Measurements from ENCODE around the gene ELP1.
"Not testable (repeated sequence)": the region's sequence is repeated elsewhere in the genome, so short reads cannot be mapped to it uniquely, and the experiment has no call there.

Gene ELP1

GRCh38 chr9:108933718-108934322 lies at the start of gene ELP1:
Gene ELP1 (minus strand): TSS chr9:108934124. CDS start chr9:108931146, 2,978 bp downstream.
- H3K27me3 ChIP-seq = no peaks in the 10 kb centered on the region
- peaks cover 22 to 29% (median 25%) of the 10 kb centered on the region in 10 experiments for H3K4me1 ChIP-seq
- peak within 1 kb of the TSS; percentile 78 to 90 (median 89) for H3K9ac ChIP-seq
- TF ChIP-seq Cebpa-rat (IDR thresholded peaks at IDR 0.05) = no peak
- H3K36me3 ChIP-seq = peaks cover 16 to 45% (median 34%) of the 10 kb centered on the region in 11 experiments
- peak within 1 kb of the TSS; percentile 77 to 91 (median 82) for H3K27ac ChIP-seq
- H4K20me1 ChIP-seq = peaks cover 0 to 13% (median 0%) of the 10 kb centered on the region in 11 experiments; a peak in 3 of 22 replicates
- H3K4me2 ChIP-seq = peak within 1 kb of the TSS; percentile 88 to 97 (median 92)
- no peaks in the 10 kb centered on the region for H3K9me3 ChIP-seq (replicated peaks in 1 of 11)
- peak within 1 kb of the TSS; percentile 71 to 97 (median 86) for H3K4me3 ChIP-seq

GRCh38 chr9:108980893-108981292 lies 47.0 kb upstream of the ELP1 start:
- H4K20me1 ChIP-seq = no peaks in the 10 kb centered on the region
- H3K4me2 ChIP-seq = no peak overlapping the region
- TF ChIP-seq Cebpa-rat (IDR thresholded peaks at IDR 0.05) = no peak

GRCh38 chr9:108978205-108978604 lies 44.3 kb upstream of the ELP1 start:
- Histone ChIP-seq H3K4me1 (no peaks in the 10 kb centered on the region), H3K27ac (no peak overlapping the region), H3K4me3 (no peak overlapping the region), H3K27me3 (no peaks in the 10 kb centered on the region), H3K36me3 (peaks cover 0 to 91% (median 65%) of the 10 kb centered on the region in 11 experiments; a peak in 17 of 22 replicates), H3K9me3 (replicated peaks in 1 of 11) (peaks cover 0 to 2% (median 0%) of the 10 kb centered on the region in 11 experiments; a peak in 1 of 22 replicates), H4K20me1 (no peaks in the 10 kb centered on the region), H3K4me2 (no peak overlapping the region), H3K9ac (no peak overlapping the region)
- TF ChIP-seq Cebpa-rat (IDR thresholded peaks at IDR 0.05) = no peak

More at GRCh38 chr9:108980893-108981292, 47.0 kb upstream of the ELP1 start:
- H3K36me3 ChIP-seq = peaks cover 0 to 88% (median 56%) of the 10 kb centered on the region in 11 experiments; a peak in 18 of 22 replicates
- no peaks in the 10 kb centered on the region for H3K27me3 ChIP-seq
- H3K27ac ChIP-seq = no peak overlapping the region
- no peaks in the 10 kb centered on the region for H3K9me3 ChIP-seq (replicated peaks in 1 of 11)
- no peak overlapping the region for H3K9ac ChIP-seq
- no peaks in the 10 kb centered on the region for H3K4me1 ChIP-seq
- no peak overlapping the region for H3K4me3 ChIP-seq

- Histone ChIP-seq H3K27me3 (no peaks in the 10 kb centered on the region), H3K36me3 (peaks cover 5 to 83% (median 58%) of the 10 kb centered on the region in 11 experiments; a peak in 20 of 22 replicates), H3K9ac (no peak overlapping the region), H3K9me3 (replicated peaks in 1 of 11) (peaks cover 14 to 22% (median 16%) of the 10 kb centered on the region in 11 experiments), H3K4me1 (no peaks in the 10 kb centered on the region), H3K4me3 (no peak overlapping the region), H4K20me1 (no peaks in the 10 kb centered on the region), H3K27ac (no peak overlapping the region), H3K4me2 (no peak overlapping the region)
- TF ChIP-seq Cebpa-rat (IDR thresholded peaks at IDR 0.05) = no peak
Measured at GRCh38 chr9:108973895-108974294, 40.0 kb upstream of the ELP1 start.

GRCh38 chr9:108972626-108973209 lies 38.8 kb upstream of the ELP1 start:
- Histone ChIP-seq H3K9me3 (replicated peaks in 1 of 11) (peaks cover 14 to 22% (median 16%) of the 10 kb centered on the region in 11 experiments), H3K27me3 (no peaks in the 10 kb centered on the region), H3K4me3 (no peak overlapping the region), H4K20me1 (no peaks in the 10 kb centered on the region), H3K9ac (no peak overlapping the region), H3K4me1 (no peaks in the 10 kb centered on the region), H3K4me2 (no peak overlapping the region), H3K36me3 (peaks cover 5 to 83% (median 55%) of the 10 kb centered on the region in 11 experiments; a peak in 20 of 22 replicates), H3K27ac (no peak overlapping the region)
- TF ChIP-seq Cebpa-rat (IDR thresholded peaks at IDR 0.05) = no peak

- Histone ChIP-seq H3K36me3 (peaks cover 5 to 84% (median 55%) of the 10 kb centered on the region in 11 experiments; a peak in 20 of 22 replicates), H4K20me1 (no peaks in the 10 kb centered on the region), H3K9me3 (replicated peaks in 1 of 11) (peaks cover 14 to 22% (median 16%) of the 10 kb centered on the region in 11 experiments), H3K4me1 (no peaks in the 10 kb centered on the region), H3K27me3 (no peaks in the 10 kb centered on the region), H3K4me3 (no peak overlapping the region), H3K9ac (no peak overlapping the region), H3K4me2 (no peak overlapping the region), H3K27ac (no peak overlapping the region)
- TF ChIP-seq Cebpa-rat (IDR thresholded peaks at IDR 0.05) = no peak
Measured at GRCh38 chr9:108972186-108972585, 38.3 kb upstream of the ELP1 start.

GRCh38 chr9:108971392-108971791 lies 37.5 kb upstream of the ELP1 start:
- peaks cover 5 to 87% (median 54%) of the 10 kb centered on the region in 11 experiments; a peak in 20 of 22 replicates for H3K36me3 ChIP-seq
- not testable (repeated sequence) for H3K9ac ChIP-seq, H3K27ac ChIP-seq, H3K27me3 ChIP-seq, H3K4me3 ChIP-seq, H3K4me2 ChIP-seq, H3K4me1 ChIP-seq, H4K20me1 ChIP-seq
- peaks cover 14 to 22% (median 16%) of the 10 kb centered on the region in 11 experiments for H3K9me3 ChIP-seq (replicated peaks in 1 of 11)

- no peak overlapping the region for H3K4me2 ChIP-seq
- H4K20me1 ChIP-seq = no peaks in the 10 kb centered on the region; a peak in 1 of 22 replicates
- H3K9ac ChIP-seq = no peak overlapping the region
- H3K36me3 ChIP-seq = peaks cover 5 to 89% (median 47%) of the 10 kb centered on the region in 11 experiments; a peak in 20 of 22 replicates
- H3K27ac ChIP-seq = no peak overlapping the region
- H3K27me3 ChIP-seq = no peaks in the 10 kb centered on the region
- no peaks in the 10 kb centered on the region for H3K4me1 ChIP-seq
- TF ChIP-seq Cebpa-rat (IDR thresholded peaks at IDR 0.05) = no peak
- peaks cover 14 to 19% (median 16%) of the 10 kb centered on the region in 11 experiments for H3K9me3 ChIP-seq (replicated peaks in 1 of 11)
- H3K4me3 ChIP-seq = no peak overlapping the region
Measured at GRCh38 chr9:108967916-108968315, 34.0 kb upstream of the ELP1 start.

- TF ChIP-seq Cebpa-rat (IDR thresholded peaks at IDR 0.05) = no peak
- Histone ChIP-seq H3K27ac (no peak overlapping the region), H3K4me1 (peaks cover 0 to 10% (median 0%) of the 10 kb centered on the region in 10 experiments; a peak in 2 of 20 replicates), H3K9ac (no peak overlapping the region), H3K4me2 (no peak overlapping the region), H3K36me3 (peaks cover 0 to 65% (median 21%) of the 10 kb centered on the region in 11 experiments; a peak in 14 of 22 replicates), H3K9me3 (replicated peaks in 1 of 11) (no peaks in the 10 kb centered on the region), H3K4me3 (no peak overlapping the region), H3K27me3 (no peaks in the 10 kb centered on the region), H4K20me1 (no peaks in the 10 kb centered on the region; a peak in 1 of 22 replicates)
Measured at GRCh38 chr9:108963459-108964143, 29.7 kb upstream of the ELP1 start.
